HG03558 (cell line): ENCODE results near the gene BRSK2.

Source experiments
- ATAC-seq: cut with Tn5 transposase; IDR thresholded peaks from one replicate; pipeline ENCODE4 v1.9.1; 2021; ENCODE audit warnings: moderate number of reproducible peaks; ENCODE audit not compliant: unreplicated experiment; ENCODE audit errors: extremely low read depth

The BRSK2 gene

DNA sequence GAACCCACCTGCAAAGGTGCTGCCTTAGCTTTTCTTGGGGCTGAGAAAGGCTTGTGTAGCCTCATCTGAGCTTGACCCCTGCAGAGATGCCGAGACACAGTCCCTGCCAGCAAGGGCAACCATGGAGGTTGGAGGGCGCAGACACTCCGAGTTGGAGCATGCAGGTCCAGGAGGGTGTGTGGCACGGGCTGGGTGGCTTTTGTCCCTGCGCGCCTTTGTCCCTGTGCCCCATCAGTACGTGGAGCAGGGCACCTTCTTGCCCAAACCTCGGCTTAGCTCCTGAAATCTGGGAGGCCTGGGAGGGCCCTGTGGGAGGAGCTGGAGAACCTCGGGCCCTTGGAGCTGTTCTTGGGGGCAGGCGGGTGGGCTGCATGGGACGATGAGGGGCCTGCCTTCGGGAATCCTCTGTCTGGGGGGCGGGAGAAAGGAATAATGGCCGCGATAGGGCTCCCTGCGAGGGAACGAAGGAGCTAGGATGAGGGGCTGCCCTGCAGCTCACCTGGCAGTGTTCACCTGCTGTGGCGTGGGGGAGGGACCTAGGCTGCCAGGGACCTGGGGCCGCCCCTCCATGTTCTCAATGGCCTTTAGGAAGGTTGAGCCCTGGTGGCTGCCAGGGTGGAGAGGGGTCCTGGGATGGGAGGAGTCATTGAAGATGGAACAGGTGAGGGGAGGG is 3.4 kb downstream of the BRSK2 start:
- ATAC-seq: no peak

DNA sequence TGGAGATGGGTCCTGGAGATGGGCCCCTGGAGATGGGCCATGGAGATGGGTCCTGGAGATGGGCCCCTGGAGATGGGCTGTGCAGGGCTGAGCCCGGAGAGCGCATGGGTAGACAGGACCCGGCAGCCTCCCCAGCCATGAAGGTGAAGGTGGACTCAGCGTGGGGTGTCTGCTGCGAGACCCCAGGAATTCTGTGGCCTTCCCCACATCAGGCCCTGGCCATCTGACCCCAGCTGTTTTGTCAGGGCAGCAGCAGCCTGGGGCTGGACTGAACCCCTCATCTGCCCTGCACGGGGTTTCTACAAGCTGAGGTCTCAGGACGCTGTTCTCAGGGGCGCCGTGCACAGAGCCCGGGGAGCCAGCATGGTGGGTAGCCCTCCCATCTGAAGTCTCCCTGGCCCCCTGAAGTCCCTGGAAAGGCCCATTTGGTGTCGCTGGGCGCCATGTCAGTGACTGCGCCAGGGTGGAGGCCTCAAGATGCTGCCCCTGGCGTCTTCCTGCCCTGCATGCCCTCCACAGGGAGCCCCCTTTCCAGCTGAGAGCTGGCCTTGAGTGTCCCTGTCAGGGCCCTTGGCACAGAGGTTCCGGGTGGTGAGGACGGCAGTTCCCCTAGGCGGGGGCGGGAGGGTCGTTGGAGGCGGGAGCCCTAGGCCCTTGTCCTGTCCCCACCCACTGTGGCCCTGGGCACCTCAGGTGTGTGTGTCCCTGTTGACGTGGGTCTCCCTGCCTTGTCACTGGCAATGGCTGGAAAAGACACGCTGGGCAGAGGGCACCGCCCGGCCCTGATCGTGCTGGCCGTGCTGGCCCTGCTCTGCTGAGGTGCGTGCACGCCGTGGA is 5.4 kb downstream of the BRSK2 start:
- no peak for ATAC-seq

DNA sequence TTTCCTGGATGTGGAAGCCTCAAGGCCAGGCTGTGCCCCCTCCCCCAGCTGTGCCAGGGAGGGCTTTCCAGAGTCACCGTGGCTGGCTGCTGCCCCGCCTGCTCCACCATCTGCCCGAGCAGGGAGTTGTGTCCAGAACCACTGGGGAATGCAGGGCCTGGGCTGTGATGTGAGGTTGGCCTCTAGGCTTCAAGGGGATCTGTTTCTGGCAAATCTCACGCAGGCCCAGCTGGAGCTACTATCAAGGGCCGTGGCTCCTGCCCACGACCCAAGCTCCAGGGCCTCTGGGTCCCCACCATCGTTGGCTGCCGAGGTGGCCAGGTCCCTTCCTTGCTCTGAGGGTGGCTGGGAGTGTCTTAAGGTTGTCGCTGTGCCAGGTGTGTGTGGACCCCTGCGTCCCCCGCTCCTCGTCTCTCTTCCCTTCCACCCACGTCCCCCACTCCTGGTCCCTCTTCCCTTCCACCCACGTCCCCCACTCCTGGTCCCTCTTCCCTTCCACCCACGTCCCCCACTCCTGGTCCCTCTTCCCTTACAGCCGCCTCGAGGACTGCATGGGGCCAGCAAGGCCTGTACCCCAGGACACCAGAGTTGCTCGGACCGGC is 6.1 kb downstream of the BRSK2 start:
- ATAC-seq: no peak

DNA sequence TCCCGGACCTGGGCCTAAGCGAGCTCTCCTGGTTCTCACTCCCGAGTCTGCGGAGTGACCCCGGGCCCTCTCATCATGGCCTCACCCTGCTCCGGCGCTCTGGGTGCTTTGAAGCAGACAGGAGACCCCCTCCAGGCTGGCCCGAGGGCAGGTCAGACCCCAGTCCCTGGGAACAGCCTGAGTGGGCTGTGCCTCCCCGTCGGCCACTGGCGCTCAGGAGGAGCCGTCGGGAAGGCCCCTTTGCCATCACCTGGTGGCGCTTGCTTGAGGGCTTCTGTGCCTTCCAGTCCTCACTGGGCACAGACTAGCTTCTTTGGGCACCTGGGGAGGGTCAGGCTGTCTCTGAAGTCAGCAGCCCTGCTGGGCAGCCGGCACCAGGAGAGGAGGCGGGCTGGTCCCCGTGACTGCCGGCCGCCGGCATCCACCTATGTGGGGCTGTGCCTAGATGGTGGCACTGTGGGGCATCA is 6.7 kb downstream of the BRSK2 start:
- no peak for ATAC-seq

DNA sequence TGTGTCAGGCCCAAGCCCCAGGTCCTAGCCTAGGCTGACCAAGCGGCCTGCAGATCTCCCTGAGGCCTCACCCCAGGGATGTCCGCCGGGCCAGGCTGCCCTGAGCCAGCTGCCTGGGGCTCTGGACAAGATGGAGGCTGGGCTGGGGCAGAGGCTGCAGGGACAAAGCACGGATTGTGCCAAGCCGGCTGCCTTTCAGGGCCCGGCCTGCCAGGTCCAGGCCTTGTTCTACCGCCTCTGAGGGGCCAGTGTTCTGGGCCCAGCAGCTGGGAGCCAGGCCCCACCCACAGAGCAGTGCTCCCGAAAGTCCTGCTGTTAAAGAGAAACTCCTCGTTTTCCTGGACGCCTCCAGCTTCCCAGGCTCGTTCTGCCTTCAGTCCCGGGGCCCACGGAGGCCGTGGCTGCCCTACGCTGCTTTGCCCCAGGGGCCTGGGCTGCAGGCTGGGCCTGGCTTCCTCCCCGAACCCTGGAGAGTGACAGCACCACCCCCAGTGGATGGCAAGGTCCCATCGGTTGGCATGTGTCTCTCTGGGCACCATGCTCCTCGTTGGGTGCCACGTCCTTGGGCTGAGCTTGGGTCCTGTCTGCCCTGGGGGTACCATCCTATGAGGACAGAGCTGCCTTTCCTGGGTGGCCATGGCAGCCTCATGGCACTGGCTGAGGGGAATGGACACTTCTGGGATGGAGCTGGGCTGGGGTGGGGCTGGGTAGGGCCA is 7.6 kb downstream of the BRSK2 start:
- ATAC-seq: no peak

- ATAC-seq: no peak
These were observed 8.3 kb downstream of the BRSK2 start for GRCh38 chr11:1397862-1398527.

DNA sequence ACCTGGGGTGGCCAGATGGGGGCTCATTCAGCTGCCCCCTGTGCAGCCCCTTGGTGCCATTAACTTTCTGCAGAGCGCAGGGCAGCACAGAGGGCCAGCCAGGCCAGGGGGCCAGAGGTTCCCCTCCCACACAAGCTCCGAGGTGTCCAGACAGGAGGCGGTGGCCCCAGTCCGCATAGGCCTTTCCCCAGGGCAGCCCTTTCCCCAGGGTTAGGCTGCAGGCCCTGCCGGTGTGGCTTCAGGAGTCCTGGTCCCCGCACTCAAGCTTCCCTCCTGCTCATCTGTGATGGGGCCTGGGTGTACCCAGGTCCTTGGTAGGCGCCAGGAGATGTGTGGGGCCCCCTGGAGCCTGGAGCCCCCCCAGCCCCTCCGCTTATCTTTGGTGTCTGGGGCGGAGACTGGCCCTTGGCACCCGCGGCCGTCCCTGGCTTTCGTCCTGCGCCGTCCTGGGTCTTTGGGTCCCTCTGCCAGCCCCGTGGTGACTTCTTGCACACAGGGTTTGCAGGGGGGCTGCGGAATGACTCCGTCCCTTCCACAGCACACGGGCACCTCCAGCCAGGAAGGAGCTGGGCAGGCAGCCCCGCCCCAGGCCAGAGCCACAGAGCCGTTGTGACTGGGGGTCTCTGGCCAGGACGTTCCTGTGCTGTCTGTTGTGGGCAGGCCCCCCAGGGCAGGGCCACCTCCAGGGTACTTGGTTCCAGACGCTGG is 8.9 kb downstream of the BRSK2 start:
- ATAC-seq: no peak

DNA sequence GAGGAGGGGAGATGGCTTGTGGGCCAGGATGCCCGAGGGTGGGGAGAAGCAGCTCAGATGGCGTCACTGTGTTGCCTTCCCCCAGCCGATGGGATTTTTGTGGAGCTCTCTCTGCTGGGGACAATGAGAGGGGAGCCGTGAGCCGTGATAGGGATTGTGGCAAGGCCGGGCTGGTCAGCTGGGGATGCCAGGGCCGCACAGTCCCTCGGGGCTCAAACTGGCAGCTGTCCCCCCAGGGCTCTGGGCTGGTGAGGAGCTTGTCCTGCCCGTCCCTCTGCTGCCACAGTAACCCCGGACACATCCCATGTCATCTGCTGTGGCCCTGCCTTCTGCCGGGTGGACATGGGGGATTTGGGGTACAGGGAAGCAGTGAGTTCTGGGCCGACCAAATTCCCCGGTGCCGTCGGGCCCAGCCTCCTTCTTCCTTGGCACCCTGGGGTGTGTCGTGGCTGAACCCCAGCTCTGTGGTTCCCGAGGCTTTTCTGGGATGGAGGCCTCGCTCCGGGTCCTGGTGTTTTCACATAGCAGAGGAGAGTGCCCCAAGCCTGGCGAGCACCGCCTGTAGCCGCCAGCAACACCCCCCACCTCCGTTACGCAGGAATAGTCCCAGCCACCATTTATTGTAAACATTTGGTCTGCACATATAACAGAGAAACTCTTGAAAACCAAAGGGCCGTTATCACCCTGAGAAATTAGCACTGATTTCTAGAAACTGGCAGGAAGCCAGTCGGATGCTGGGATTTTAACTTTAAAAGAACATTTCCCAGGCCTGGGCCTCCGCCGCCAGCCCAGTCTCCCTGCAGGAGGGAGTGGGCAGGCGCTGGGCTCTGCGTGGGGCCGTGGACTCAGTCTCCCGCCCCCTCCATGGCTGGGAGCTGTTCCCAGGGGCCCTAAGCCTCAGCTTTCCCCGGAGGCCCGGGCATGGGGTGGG is 9.9 kb downstream of the BRSK2 start:
- no peak for ATAC-seq

- ATAC-seq: no peak
These were observed 10.8 kb downstream of the BRSK2 start for GRCh38 chr11:1400317-1401170.

- ATAC-seq: no peak
These were observed 11.4 kb downstream of the BRSK2 start for GRCh38 chr11:1401171-1401445.

DNA sequence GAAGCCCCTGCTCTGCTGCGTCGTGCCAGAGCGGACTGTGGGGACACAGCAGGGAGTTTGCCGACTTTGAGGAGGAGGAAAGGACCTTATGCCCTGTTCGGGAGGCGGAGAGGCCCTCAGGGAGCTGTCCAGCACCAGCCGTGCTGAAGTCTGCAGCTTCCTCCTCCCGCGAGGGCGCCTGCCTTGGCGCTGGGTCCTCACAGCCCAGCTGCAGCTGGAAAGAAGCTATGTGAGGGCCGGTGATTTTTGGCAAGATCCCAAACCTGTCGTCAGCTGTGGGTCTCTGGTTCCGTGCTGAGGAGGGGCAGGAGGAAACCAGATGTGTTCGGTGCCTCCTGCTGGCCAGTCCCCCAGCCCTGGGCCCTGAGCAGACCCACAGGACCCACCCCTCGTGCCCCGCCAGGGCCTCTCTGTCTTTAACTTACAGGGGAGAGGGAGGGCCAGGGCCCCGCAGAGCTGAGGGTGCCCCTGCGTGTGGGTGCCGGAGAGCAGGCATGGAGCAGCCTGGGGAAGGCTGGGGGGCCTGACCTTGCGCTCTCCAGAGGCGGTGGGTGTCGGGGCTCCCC is 12.0 kb downstream of the BRSK2 start:
- ATAC-seq: no peak

DNA sequence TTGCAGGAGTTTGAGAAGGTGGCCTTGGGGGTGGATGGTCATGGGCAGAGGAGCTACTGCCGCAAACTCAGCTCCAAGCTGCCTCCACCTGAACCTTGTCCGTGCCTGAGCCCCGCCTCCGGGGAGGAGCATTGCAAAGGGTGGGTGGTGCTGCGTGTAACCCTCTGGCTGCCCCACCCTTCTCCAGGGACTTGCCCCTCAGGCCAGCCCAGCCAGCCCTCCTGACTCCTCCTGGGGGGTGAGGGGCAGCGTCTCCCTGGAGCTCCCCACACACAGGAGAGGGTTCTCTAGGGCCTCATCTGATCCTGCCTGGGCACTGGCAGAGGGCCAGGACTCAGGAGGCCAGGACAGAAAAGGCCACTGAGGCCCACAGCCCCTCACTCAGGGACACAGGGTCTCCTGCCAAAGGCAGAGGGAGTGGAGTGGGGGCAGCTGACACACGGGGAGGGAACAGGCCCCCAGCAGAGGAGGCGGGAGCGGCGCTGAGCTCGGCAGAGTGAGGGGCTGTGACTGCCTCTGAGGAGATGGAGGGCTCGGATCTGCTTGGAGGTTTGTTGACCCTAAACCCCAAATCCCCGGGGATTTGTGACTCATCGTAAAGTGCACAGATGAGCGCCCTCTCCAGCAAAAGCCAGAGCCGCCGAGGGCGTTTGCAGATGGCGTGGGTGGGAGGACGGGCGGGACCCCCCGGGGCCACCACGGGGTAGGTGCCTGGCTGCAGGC is 12.8 kb downstream of the BRSK2 start:
- ATAC-seq: no peak

- ATAC-seq: no peak
These were observed 13.4 kb downstream of the BRSK2 start for GRCh38 chr11:1403078-1403620.

DNA sequence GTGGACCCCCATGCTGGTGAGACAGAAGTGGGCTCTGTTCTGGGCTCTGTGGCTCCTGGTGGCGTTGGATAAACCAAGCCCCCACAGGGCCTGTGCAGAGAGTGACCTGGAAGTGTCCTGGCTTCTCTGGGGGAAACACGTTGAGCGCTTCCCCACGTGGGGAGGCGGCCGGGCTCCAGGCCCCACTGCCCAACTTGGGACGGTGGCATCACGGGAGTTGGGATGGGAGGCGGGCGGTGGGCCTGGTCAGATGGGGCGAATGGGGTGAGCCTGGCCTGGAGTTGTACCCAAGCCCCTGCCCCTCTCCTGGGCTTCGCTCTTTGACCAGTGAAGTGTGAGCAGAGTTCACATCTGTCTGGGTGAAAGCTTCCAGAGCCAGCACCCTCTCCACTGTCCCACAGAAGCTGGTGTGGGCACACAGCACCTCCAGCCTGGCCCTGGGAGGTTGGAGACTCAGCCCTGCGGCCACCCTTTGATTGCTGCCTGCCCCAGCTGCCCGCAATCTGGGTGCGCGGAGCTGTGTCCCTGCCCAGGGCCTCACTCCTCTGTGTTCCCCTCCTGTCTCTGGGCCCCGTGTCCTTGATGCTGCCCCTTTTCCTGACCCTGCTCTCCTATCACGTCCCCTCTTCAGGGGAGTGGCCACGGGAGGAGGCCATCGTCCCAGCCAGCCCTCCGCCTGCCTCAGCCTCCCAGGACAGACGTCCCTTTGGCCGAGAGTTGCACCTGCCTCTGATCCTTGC is 14.2 kb downstream of the BRSK2 start:
- ATAC-seq: no peak

- ATAC-seq: no peak
These were observed 14.9 kb downstream of the BRSK2 start for GRCh38 chr11:1404461-1405185.
